Medulla oblongata (tissue), 1 donor: ENCODE data around the gene SUSD4.

Source experiments
- DNase-seq: peaks from one replicate; pipeline ENCODE4 v3.0.0-alpha.2; 2015; ENCODE audit errors: extremely low spot score

SUSD4 gene

DNA sequence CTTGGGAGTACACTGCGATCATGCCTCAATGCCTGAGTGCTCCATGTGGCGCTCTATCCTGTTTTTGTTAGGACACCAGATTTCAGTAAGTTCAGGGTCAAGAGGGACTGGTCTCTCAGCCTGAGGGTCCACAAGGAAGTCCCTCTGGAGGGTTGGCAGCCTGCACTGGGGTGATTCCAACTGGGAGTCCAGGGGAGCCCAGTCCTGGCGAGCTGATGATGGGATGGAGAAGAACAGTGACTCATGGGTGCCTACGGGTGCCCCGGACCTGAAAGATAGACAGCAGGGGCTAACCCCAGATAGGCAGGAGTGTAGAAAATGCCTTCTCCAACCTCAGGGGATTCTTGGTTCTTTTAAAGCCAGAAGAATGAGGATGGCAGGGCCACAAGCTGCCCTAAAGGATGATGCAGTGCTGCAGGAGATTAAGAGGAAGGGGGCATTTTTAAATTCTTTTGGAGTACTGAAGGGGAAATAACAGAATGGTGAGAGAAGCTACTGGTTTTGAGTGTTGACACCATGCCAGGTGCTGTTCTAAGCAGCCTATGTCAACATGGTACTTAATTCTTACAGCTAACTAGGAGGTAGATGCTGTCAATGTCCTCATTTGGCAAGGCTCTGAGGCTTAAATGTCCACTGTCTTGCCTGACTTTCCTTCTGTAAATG, 152.5 kb downstream of the SUSD4 start:
- no peak for DNase-seq

DNA sequence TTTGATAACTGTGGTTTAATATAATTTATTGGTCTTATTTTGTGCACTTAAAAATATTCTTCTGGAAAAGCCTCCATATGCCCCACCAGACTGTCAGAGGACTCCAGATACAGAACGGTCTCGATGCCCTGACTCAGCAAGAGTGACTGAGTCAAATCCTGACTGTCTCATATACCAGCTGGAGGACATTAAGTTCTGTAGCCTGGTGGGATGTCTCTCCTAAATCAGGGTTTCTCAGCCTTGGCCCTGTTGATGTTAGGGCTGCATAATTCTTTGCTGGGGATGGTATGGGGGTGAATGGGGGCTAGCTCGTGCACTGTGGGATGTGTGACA, 153.2 kb downstream of the SUSD4 start:
- no peak for DNase-seq

DNA sequence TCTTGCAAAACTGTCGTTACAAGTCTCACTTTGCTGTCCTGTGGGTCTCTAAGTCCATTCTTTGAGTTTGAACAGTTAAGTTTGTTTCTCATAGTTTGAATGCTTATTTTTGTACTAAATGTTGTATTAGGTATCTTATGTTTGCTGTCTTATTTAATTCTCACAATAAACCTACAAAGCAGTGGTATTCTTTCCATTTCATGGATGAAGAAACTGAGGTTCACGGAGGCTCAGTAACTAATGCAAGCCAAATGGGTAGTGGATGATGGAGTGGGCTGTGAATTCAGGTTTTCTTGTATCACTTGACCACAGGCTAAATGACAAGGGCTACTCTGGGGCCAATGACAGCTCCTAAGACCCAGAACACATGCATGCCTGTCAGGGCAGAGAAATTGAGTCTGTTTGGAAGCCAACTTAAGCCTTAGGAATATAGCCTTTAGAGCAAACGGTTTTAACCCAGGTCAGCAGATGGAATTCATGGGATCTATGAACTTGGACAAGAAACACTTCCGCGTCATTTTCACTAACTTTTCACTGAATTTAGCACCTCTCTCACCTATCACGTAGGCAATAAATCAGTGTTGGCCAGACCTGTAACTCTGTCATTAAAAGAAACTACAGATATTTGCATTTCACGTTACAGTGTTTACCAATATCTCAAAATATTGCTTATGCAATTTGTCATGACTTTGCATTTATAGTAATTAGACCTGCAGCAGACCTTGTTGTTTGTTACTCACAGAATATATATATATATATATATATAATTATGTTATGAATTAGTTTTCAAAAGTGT, 153.8 kb downstream of the SUSD4 start:
- no peak for DNase-seq

DNA sequence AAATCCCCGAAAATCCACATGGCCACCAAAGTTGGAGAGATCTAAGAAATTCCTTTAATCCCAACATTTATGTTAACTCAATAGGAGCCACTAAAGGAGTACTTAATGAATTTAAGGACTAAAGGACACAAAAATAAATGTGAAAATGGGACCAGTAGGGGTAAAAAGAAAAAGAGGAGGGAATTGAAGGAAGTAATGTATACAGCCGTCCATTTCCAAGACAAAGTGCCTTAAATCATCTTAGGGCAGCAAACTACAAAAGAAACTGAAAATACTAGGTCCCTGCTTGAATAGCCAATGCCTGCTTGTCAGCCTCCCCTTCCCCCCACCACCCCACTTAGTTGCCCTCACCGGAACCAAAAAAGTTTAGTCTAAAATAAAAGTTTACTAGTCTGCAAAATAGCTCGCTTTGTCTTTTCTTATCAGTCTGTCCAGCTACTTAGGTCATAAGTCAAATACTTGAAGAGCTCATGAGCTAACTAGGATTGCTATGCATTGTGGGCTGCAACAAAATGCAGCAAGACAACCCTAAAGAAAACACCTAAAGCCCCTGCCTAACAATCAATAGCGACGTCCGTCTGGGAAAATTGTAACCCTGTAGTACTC, 154.6 kb downstream of the SUSD4 start:
- no peak for DNase-seq

DNA sequence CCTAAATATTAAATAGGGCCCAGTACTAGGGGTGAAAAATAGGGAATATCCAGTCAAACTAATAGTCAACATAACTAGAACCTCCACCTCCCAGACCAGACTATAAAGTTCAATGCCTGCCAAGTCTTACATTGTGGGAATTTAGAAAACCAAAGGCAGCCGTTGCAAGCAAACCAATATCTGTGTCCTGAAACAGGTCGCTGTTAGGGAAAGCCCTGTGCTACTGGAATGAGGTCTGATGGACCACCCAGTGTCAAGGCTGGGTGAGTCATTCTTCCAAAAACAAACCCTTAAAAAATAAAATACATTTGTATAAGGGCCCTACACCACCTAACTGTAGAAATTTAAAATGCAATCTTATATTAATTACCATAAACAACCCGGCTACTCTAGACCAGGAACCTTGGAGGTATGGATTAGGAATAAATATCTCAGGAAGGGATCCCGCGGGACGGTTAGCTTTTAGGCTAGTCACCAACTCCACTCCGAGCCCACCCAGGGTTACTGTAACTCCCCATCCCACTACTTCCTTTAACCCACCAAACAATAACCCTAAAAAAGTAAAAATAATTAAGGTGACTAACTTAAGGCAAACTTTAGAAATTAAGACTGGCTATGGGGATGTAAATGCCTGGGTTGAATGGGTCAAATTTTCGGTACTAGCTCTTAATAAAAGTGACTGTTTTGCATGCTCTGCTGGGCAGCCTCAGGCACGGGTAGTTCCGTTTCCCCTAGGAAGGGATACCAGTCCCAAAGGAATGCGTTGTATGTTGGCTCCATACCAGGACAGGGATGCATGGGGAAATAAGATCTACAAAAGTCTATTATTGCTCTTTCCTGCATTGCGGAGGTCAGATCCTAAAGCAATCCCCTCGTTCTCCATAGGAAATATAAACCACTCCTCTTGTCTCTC, 155.6 kb downstream of the SUSD4 start:
- no peak for DNase-seq

DNA sequence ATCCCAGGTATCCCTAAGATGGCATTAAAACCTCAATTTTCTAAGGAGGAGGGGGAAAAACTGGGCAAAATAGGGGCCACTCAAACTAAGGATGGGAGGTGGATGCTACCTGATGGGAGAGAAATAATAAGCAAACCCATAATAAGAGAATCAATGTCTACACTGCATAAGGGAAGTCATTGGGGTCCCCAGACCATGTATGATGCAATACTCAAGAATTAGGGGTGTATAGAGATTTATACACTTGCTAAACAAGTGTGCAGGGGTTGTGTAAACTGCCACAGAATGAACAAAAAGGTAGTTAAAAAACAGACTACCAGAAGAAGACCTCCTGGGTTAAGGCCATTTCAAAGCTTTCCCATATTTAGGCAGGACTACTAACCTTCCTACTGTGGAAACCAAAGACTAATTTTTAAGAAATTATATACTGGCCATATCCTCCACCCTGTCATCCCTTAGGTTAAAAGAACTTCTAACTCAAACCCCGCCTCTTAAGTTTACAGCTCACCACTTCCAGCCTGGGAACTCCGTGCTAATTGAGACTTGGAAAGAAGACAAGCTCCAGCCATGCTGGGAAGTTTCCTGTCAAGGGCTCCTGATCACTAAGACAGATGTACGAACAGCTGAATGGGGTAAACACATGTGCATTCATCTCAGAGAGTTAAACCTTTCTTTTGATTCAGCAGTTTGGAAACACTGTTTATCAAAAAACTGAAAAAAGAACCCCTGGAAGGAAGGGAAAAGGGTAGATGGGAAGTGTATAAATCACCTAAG, 156.5 kb downstream of the SUSD4 start:
- no peak for DNase-seq

DNA sequence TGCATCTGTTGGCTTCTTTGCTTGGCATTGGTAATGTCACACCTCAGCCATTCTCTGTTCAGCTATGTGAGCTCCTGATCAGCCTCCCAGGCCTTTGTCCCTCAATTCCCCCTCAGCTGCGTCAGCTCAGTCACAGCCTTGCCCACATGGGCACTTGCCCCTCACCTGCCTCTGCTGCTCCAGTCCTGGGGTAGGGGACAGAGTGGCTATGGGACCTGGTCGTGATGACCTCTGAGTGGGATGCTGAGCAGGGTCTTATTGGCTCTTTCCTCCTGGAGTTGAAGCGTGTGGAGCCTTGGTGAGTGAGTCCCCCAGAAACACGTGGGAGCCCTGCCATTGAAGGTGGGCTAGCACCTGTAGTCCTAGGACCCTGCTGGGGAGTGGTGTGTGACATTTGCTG, 159.6 kb downstream of the SUSD4 start:
- no peak for DNase-seq

DNA sequence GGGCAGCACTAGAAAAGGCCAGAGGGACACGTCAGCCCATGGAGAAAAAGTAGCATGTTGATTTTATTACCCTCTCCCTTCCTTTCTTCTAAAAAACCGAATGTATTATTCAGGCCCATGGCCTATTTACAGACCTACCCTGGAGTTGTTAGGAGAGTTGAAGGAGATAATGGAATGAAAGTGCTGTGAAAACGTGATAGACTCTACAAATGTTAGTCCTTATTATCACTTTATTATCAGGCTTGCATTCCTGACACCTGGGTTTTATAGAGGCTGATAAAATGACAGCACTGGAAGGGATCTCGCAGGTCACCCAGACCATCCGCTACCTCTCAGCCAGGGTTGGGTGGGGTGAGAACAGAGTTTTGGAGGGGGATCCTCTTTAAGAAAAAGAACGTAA, 160.3 kb downstream of the SUSD4 start:
- no peak for DNase-seq

DNA sequence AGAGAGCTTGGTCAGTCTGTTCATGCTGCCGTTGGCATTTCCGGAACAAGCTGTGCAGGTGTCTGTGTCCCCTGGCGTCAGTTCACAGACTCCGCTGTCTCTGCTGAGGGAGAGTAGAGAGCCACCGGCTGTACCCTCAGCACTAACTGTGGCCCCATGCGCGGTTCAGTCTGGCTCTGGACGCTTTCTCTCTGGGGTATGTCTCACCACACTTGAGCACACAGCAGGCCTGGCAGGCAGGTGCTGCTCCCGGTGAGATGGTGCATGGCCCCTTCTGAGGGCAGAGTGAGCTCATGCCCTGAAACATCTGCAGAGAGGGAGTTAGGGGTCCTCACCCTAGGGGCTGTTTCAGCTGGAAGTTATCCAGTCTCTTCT, 161.0 kb downstream of the SUSD4 start:
- no peak for DNase-seq

DNA sequence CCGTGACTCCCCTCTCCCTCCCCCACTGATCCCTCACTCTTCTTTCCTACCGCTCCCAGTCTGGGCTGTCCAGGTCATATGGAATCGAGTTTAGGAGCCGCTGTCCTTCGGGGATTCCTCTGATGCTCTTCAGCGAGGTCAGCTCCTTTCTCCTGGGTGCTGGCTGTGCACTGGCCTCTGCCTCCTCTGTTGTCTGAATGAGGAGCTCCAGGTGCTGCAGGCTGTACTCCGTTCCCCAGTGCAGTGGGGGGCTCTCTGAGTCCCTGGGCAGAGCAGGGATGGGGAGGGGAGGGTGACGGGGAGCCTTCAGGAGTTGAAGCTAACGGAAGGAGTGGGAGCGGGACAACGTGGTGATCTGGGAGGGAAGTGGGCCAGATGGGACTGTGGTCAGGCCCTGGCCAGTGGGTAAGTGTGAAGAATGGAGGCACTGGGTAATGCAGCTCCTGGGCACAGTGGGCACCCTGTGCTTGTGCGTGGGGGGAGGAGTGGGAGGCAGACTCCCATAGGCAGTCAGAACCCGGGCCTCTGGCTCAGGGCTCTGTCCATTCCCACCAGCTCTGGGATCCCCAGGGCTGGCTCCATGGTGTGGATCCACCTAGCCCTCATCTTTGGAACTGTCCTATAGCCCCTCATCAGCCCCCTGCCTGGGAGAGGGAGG, 161.5 kb downstream of the SUSD4 start:
- DNase-seq, result no peak

DNA sequence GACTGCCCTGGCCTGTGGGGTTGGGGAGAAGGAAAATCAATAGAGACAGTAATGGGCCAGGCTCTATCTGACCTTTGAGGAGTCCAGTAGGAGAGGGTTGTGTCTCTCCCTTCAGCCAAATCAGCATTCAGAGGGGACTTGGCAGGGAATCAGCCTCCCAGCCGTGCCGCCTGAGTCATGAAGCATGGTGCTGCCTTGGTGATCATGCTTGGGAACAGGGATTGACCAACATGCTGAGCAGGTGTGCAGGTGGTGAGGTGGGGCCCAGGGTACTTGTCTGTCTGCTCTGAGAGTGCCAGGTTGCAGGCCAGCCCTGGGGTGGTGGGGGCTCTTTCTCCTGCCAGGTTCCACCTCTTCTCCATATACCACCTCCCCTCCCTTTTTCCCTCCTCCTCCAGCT, 162.0 kb downstream of the SUSD4 start:
- no peak for DNase-seq

DNA sequence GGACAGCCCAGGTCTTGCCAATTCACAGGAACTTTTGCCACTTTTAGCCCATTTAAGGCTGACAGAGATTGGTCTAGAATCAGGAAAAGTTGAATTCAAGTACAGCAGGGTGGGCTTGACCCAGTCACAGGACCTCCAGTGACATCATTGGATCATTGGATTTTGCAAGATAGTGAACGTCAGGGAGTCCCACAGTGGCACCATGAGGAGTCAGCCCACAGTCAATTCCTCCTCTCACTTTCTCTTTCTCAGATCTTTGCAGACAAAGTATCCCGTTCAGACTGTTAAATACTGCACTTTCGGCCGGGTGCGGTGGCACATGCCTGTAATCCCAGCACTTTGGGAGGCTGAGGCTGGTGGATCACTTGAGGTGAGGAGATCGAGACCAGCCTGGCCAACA, 163.1 kb downstream of the SUSD4 start:
- no peak for DNase-seq

DNA sequence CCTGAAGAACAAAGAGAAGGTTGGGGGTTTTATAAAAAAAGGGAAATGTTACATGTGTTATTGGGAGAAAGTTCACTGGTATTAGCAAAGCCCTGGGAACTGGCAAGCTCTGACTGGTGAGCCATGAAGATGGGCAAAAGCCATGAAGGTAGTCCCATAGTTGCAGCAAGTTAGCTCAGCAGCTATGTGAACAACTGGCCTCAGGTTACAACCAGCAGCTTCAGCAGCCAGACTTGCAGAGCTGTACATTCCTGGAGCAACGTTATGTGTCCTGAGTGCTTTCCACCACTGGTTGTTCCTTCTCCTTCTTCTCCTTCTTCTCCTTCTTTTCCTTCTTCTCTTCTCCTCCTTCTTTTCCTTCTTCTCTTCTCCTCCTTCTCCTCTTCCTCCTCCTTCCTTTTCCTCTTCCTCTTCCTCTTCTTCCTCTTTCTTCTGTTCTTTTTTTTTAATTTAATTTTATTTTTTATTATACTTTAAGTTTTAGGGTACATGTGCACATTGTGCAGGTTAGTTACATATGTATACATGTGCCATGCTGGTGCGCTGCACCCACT, 164.8 kb downstream of the SUSD4 start:
- no peak for DNase-seq

DNA sequence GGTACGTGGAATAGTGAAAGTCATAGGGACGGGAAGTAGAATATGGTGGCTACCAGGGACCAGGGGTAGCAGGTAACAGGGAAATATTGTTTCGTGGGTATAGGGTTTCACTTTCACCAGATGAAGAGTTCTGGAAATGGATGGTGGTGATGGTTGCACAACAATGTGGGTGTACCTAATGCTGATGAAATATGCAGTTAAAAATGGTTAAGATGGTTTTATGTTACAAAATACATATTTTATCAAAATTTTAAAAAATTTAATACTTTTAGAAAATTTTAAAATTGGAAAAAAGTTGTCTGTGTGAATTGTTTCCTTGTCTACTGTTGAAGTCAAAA, 165.4 kb downstream of the SUSD4 start:
- no peak for DNase-seq

DNA sequence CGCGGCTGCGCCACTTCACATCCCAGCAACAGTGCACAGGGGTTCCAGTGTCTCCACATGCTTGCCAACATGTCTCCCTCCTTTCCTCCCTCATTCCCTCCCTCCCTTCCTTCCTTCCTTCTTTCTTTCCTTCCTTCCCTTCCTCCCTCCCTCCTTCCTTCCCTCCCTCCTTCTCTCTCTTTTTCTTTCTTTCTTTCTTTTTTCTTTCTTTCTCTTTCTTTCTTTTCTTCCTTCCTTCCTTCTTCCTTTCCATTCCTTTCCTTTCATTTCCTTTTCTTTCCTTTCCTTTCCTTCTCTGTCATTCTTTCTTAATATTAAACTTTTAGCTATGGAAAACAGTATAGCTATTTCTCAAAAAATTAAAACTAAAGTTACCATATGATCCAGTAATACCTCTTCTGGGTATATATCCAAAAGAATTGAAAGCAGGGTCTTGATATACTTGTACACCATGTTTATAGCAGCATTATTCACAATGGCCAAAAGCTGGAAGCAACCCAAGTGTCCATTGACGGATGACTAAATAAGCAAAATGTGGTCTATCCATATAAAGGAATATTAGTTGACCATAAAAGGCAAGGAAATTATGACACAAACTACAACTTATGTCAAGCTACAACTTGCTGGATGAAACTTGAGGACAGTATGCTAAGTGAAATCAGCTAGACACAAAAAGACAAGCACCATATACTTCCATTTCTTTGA, 165.9 kb downstream of the SUSD4 start:
- DNase-seq, result no peak

DNA sequence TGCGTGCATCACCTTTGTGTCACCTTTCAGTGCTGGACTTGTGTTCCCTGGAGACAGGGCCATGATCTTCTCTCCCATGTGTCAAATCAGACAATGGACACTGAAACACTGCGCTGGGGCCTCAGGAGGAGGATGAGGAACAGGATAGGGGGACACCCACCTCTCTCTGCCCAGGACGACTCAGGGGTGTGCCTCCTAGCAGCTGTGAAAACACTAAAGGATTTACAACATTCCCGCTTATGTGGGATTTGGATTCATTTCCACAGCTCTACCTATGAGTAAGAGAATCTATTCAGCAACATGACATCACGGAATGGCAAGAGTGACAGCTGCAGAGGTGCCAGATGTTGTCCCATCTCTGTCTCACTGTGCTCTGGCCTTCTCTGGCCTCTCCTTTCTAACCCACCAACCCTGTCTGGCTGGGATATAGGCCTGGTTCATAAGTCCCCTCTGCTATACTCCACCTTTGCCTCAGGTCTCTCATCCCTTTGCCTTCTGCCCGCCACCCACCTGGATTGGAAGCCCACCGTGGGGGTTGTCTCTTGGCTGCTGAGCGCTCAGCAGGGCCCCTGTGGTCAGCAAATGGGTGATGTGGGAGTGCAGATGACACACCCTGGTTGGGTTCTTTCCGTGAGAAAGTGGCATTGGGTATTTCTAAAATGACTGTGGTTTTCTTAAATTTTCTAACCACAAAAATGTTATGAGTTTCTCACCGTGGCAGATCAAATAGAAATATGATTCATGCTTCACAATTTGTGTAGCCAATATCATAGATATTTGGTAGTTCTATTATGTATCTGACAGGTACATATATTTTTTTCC, 173.9 kb downstream of the SUSD4 start:
- DNase-seq, result no peak

DNA sequence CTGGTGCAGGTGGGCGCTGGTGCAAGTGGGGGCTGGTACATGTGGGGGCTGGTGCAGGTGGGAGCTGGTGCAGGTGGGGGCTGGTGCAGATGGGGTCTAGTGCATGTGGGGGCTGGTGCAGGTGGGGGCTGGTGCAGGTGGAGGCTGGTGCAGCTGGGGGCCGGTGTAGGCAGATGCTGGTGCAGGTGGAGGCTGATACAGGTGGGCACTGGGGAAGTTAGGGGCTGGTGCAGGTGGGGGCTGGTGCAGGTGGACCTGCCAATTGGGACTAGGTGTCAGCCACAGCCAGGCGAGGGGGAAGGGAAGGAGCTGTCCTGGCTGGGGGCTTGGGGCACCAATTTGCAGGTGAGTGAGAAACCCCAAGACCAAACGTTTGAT, 174.5 kb downstream of the SUSD4 start:
- no peak for DNase-seq

DNA sequence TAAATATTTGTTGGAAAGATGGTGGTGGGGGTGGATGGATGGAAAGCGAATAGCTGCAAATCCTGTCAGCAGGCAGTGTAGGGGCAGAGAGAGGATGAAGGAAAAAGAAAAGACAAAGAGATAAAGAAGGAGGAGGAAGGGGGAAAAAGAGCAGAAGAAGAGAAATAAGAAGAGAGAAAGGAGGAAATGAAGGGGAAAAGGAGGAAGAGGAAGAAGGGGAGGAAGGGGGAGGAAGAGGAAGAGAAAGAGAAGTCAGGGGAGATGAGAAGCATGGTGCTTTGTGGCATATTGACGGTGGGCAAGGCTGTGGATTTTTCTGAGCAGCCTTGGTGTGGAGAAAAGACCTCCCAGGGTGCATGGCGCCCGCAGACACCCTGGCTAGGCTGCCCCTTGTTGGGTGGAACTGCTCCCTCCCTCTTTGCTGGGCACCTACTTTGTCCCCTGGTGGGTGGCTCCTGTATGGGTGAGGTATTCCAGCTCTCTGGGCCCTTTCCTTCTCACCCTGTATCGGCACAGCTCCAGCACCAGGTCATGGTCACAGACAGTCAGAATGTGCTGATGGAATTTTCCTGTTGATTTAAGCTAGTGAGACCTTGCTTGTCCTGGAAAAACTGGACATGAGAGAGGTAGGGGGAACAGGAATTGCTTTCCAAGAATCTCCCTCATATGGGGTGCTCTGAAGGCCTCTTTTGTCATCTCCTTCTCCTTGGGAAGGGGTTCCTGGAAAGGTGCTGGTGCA, 175.2 kb downstream of the SUSD4 start:
- DNase-seq, result no peak

DNA sequence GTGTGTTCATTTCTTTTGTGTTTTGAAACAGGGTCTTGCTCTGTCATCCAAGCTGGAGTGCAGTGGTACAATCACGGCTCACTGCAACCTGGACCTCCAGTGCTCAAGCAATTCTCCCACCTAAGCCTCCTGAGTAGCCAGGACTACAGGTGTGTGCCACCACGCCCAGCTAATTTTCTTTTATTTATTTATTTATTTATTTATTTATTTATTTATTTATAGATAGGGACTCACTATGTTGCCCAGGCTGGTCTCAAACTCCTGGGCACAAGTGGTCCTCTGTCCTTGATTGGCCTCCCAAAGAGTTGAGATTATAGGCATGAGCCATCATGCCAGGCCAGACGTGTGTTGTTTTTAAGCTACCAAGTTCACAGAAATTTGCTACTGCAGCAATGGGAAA, 177.2 kb downstream of the SUSD4 start:
- no peak for DNase-seq
